Activated B cell treated with CpG ODN at 0.5 μM for 24 hours (primary cell): Measurements from ENCODE around the gene SEC22C. TPM values are rescaled to one million over a fixed set of nuclear protein-coding genes. Genes with fewer than 3 reads are reported as not detected.

Source experiments
- ATAC-seq: fragments of 200-7000 bp; cut with Tn5 transposase; one replicate; pipeline ENCODE4 v1.10.0; 2021; ENCODE audit warnings: low read depth, mild to moderate bottlenecking, moderate library complexity
- CTCF ChIA-PET: fragments of 350-600 bp; sonication (Branson Sonifier 250); formaldehyde crosslinking; loops from one replicate; lab custom pipeline; 2021; ENCODE audit warnings: antibody characterized with exemption; lab: Charles Lee
- POLR2A ChIA-PET: fragments of 350-600 bp; sonication (Branson Sonifier 250); formaldehyde crosslinking; loops from one replicate; lab custom pipeline; 2021; ENCODE audit warnings: antibody characterized with exemption; lab: Charles Lee
- DNase-seq: peaks from one replicate; pipeline ENCODE4 v3.0.0; 2022
- H3K27ac Mint-ChIP-seq: one replicate; pipeline ENCODE4 v1.8.0; 2020; ENCODE audit warnings: mixed read lengths
- H3K27me3 Mint-ChIP-seq: one replicate; pipeline ENCODE4 v1.8.0; 2021; ENCODE audit warnings: mixed read lengths
- H3K36me3 Mint-ChIP-seq: one replicate; pipeline ENCODE4 v1.8.0; 2021; ENCODE audit warnings: low read depth, mixed read lengths
- H3K4me1 Mint-ChIP-seq: one replicate; pipeline ENCODE4 v1.8.0; 2021; ENCODE audit warnings: mixed read lengths
- H3K4me3 Mint-ChIP-seq: one replicate; pipeline ENCODE4 v1.8.0; 2020; ENCODE audit warnings: mild to moderate bottlenecking, mixed read lengths
- H3K9me3 Mint-ChIP-seq: one replicate; pipeline ENCODE4 v1.8.0; 2020; ENCODE audit warnings: mixed read lengths
- intact Hi-C: fragments of 100-400 bp; cut with micrococcal nuclease; formaldehyde crosslinking; loops from one replicate; pipeline ENCODE4 v1.15.1; 2024
- total RNA-seq: library from RNA; stranded (reverse); gene quantifications from 2 replicates; pipeline ENCODE4 v1.2.3, GENCODE V29; 2022
- TF ChIP-seq, protein P1 (sequence below): fragments of 200-600 bp; IDR thresholded peaks from one replicate; pipeline ENCODE4 v1.8.0; 2022; ENCODE audit warnings: antibody characterized with exemption, mild to moderate bottlenecking

Gene SEC22C
- total RNA-seq, 1 donor from 2014 or later, result 36.4 TPM

DNA sequence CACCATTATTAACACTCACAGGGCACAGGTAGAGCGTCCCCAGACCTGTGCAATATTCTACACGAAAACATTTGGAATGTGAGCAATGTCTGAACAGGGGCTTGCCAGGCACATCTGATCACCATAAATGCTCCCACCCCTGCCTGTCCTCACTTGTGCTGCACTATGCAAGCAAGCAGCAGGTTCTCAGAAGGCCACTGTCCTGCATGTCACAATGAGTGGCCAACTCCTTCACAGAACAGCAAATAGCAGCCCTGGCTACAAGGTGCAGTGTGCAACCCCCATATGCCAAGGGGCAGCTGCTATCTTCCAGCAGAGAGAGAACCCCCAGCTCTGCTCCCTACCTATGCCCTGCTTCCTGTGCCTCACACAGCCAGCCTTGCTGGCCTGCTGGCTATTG is 32.6 kb downstream of the SEC22C start:
- DNase-seq (no peak), ATAC-seq (no peak)
- Mint-ChIP-seq H3K4me1 (no peaks in the 10 kb centered on the region), H3K27ac (no peak overlapping the region), H3K27me3 (no peaks in the 10 kb centered on the region), H3K9me3 (no peaks in the 10 kb centered on the region), H3K4me3 (no peak overlapping the region), H3K36me3 (peaks cover 39% of the 10 kb centered on the region)
- POLR2A ChIA-PET, result no interaction called here
- intact Hi-C loops, result no loop called here
- CTCF ChIA-PET, result interaction anchor here (1.3 to 2.1 kb wide), 2 partner anchors 47 to 301 kb away, joined by 4 to 11 read pairs; partner anchors contain the start of gene VIPR1
- TF ChIP-seq, protein P1, sequence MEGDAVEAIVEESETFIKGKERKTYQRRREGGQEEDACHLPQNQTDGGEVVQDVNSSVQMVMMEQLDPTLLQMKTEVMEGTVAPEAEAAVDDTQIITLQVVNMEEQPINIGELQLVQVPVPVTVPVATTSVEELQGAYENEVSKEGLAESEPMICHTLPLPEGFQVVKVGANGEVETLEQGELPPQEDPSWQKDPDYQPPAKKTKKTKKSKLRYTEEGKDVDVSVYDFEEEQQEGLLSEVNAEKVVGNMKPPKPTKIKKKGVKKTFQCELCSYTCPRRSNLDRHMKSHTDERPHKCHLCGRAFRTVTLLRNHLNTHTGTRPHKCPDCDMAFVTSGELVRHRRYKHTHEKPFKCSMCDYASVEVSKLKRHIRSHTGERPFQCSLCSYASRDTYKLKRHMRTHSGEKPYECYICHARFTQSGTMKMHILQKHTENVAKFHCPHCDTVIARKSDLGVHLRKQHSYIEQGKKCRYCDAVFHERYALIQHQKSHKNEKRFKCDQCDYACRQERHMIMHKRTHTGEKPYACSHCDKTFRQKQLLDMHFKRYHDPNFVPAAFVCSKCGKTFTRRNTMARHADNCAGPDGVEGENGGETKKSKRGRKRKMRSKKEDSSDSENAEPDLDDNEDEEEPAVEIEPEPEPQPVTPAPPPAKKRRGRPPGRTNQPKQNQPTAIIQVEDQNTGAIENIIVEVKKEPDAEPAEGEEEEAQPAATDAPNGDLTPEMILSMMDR, result no peak

DNA sequence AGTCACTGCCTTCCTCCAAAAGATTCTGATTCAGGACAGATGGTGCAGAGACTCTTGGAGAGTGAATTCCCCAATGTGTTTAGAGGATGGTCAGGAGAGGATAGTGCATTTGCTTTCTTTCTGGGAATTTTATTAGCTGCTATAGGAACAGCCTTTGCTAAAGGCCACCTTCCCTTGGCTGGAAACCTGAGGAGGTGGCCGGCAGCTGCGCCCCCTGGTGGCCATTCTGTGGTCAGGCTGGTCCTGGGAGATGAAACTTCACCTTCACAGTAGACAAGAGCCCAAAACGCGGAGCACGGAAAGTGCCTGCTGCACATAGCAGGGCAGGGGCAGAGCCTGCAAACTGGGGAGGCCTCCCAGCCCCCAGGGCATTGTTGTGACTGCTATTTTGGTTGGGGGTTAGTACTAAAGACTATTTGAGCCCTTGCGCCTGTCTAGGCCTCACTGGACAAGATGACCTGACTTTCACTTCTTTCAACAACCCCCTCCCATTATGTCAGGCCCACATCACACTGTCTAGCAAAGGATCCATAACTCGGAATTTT is 34.3 kb downstream of the SEC22C start:
- DNase-seq, result peak; percentile 55
- TF ChIP-seq, protein P1, result peak; percentile 87
- Mint-ChIP-seq H3K9me3 (no peaks in the 10 kb centered on the region), H3K4me1 (no peaks in the 10 kb centered on the region), H3K27ac (no peak overlapping the region), H3K4me3 (no peak overlapping the region), H3K27me3 (no peaks in the 10 kb centered on the region), H3K36me3 (peaks cover 25% of the 10 kb centered on the region)
- ChIA-PET CTCF (interaction anchor here (1.0 to 2.3 kb wide), 8 partner anchors 9 to 300 kb away, joined by 3 to 11 read pairs (median 4); partner anchors contain the start of gene VIPR1), POLR2A (no interaction called here)
- intact Hi-C loops, result loop anchor here (1.0 kb wide), 1 partner anchor 45 kb away; the partner anchor contains the start of gene VIPR1
- ATAC-seq, result peak; percentile 62

DNA sequence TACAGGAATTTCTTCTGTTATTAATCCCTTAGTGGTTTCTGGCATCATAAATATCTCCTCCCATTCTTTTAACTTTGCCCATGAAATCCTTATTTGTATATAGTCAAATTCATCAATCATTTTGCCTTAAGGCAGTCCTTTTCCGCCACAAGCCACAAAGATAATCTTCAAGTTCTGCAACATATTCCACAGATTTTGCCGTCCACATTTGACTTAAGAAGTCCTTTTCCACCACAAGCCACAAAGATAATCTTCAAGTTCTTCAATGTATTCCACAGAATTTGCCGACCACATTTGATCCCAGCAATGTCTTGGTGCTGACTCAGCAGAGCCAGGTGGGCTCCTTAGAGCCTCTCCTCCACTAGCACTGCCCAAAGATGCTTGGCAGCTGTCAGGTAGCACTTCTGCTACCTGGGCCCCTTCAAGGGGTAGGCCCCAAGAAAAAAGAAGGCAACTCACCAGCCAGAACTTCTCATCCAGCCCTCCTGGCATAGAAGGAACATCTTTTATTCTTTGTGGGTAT is 35.0 kb downstream of the SEC22C start:
- H3K9me3 Mint-ChIP-seq, result no peaks in the 10 kb centered on the region
- H3K27me3 Mint-ChIP-seq, result no peaks in the 10 kb centered on the region
- DNase-seq, result no peak
- no peak overlapping the region for H3K4me3 Mint-ChIP-seq
- TF ChIP-seq, protein P1, result no peak
- no peak for ATAC-seq
- ChIA-PET POLR2A (no interaction called here), CTCF (interaction anchor here (1.0 to 2.3 kb wide), 10 partner anchors 8 to 317 kb away, joined by 3 to 11 read pairs (median 4); partner anchors contain the start of gene VIPR1)
- no peaks in the 10 kb centered on the region for H3K4me1 Mint-ChIP-seq
- no peak overlapping the region for H3K27ac Mint-ChIP-seq
- peaks cover 18% of the 10 kb centered on the region for H3K36me3 Mint-ChIP-seq
- intact Hi-C loops, result loop anchor here (1.0 kb wide), 1 partner anchor 44 kb away; the partner anchor contains the start of gene VIPR1

DNA sequence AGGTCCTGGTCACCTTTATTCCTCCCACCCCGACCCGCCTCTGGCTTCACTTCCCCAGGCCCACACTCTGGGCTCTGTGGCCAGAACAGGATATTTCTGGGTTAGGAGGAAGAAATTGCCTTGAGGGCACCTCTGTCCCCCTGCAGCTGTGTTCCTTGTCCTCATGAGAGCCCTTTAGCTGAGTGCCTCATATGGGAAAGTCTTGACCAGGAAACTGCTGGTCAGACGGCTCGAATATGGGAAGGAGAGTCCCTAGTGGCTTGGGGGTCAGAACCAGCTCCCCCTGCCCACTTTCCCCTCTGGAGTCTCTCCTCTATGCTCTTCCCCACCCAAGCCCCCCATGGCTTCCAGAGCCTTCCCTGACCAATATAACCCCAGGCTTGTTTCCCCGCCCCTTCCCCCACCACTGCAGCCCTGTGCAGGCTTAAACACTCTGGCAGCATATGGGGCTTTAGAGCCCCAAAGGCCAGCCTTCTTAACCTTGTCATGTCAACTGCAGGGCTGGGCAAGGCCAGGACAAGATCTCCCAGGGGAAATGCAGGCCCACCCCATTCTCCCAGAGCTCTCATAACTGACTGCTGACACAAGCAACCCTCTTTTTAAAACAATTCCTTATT is 36.4 kb downstream of the SEC22C start:
- no peak overlapping the region for H3K4me3 Mint-ChIP-seq
- TF ChIP-seq, protein P1, result no peak
- no peak for ATAC-seq

More for the DNA sequence above, 36.4 kb downstream of the SEC22C start:
- Mint-ChIP-seq H3K36me3 (peaks cover 10% of the 10 kb centered on the region), H3K27me3 (no peaks in the 10 kb centered on the region), H3K27ac (no peak overlapping the region), H3K4me1 (no peaks in the 10 kb centered on the region), H3K9me3 (no peaks in the 10 kb centered on the region)
- CTCF ChIA-PET, result interaction anchor here (1.0 to 2.3 kb wide), 5 partner anchors 9 to 298 kb away, joined by 3 to 9 read pairs (median 4); no protein-coding TSS in a partner anchor
- DNase-seq, result no peak
- POLR2A ChIA-PET, result no interaction called here
- intact Hi-C loops, result no loop called here
